Loucy (cell line): ENCODE measurements around the gene ALDH1A2.

Source experiments
- H2AFZ ChIP-seq: fragments of 200-600 bp; sonication (generic); 2 replicates; pipeline ENCODE4 v1.6.0; 2016; ENCODE audit warnings: antibody characterized with exemption, mild to moderate bottlenecking, low read length, moderate library complexity
- H3F3A ChIP-seq: fragments of 200-600 bp; 2 replicates; pipeline ENCODE4 v1.6.0; 2016; ENCODE audit warnings: antibody characterized with exemption, low read depth, mild to moderate bottlenecking
- H3K27me3 ChIP-seq: fragments of 200-600 bp; sonication (generic); 2 replicates; pipeline ENCODE4 v1.6.1; 2014; ENCODE audit warnings: low read length, mild to moderate bottlenecking; ENCODE audit not compliant: insufficient read depth, poor library complexity, severe bottlenecking
- H3K36me3 ChIP-seq: fragments of 200-600 bp; sonication (generic); 2 replicates; pipeline ENCODE4 v1.6.1; 2016; ENCODE audit warnings: low read length; ENCODE audit not compliant: insufficient read depth
- H3K4me1 ChIP-seq: fragments of 200-600 bp; sonication (generic); 2 replicates; pipeline ENCODE4 v1.5.1; 2014; ENCODE audit warnings: low read length, mild to moderate bottlenecking; ENCODE audit not compliant: insufficient read depth, poor library complexity, severe bottlenecking
- H3K4me2 ChIP-seq: fragments of 200-600 bp; sonication (generic); 2 replicates; pipeline ENCODE4 v1.6.0; 2014; ENCODE audit warnings: antibody characterized with exemption, low read length, low read depth, mild to moderate bottlenecking; ENCODE audit not compliant: poor library complexity, severe bottlenecking
- H3K4me3 ChIP-seq: fragments of 200-600 bp; sonication (generic); 2 replicates; pipeline ENCODE4 v1.5.1; 2014; ENCODE audit warnings: low read length, mild to moderate bottlenecking, mixed read lengths; ENCODE audit not compliant: poor library complexity, severe bottlenecking
- H3K79me2 ChIP-seq: fragments of 200-600 bp; sonication (generic); 2 replicates; pipeline ENCODE4 v1.6.1; 2014; ENCODE audit warnings: low read length; ENCODE audit not compliant: insufficient read depth
- H3K9ac ChIP-seq: fragments of 200-600 bp; sonication (generic); 2 replicates; pipeline ENCODE4 v1.6.0; 2014; ENCODE audit warnings: mild to moderate bottlenecking, low read depth, low read length, moderate library complexity; ENCODE audit not compliant: poor library complexity, severe bottlenecking
- H3K9me2 ChIP-seq: fragments of 200-600 bp; sonication (generic); replicated peaks from 2 replicates; pipeline ENCODE4 v1.6.1; 2016; ENCODE audit warnings: low read depth, low read length, mixed read lengths
- H3K9me3 ChIP-seq: fragments of 200-600 bp; sonication (generic); 2 replicates; pipeline ENCODE4 v1.6.1; 2014; ENCODE audit warnings: mild to moderate bottlenecking, antibody characterized with exemption, low read length, low read depth; ENCODE audit not compliant: insufficient read depth
- H4K20me1 ChIP-seq: fragments of 200-600 bp; sonication (generic); 2 replicates; pipeline ENCODE4 v1.6.0; 2014; ENCODE audit warnings: antibody characterized with exemption, low read length, mild to moderate bottlenecking; ENCODE audit not compliant: insufficient read depth, poor library complexity, severe bottlenecking
- CTCF ChIP-seq: fragments of 200-600 bp; sonication (generic); conservative IDR thresholded peaks from 2 replicates; pipeline ENCODE4 v1.5.1; 2014; ENCODE audit warnings: mild to moderate bottlenecking, antibody characterized with exemption, low read length
- EZH2phosphoT487 ChIP-seq: fragments of 200-600 bp; IDR thresholded peaks from 2 replicates; pipeline ENCODE4 v1.6.1; 2018; ENCODE audit warnings: antibody characterized with exemption, mild to moderate bottlenecking, moderate library complexity, borderline replicate concordance

ALDH1A2 gene

GRCh38 chr15:58063614-58064013 is 1.9 kb downstream of the ALDH1A2 start:
- Histone ChIP-seq H3K9ac (no peak overlapping the region), H3K27me3 (peaks cover 55% of the 10 kb centered on the region), H3K4me3 (no peak overlapping the region), H3K9me3 (no peaks in the 10 kb centered on the region), H3F3A (no peaks in the 10 kb centered on the region), H3K4me2 (no peak overlapping the region), H3K36me3 (no peaks in the 10 kb centered on the region), H3K79me2 (no peaks in the 10 kb centered on the region), H3K9me2 (no peaks in the 10 kb centered on the region), H4K20me1 (no peaks in the 10 kb centered on the region), H2AFZ (no peak overlapping the region), H3K4me1 (no peaks in the 10 kb centered on the region)
- TF ChIP-seq EZH2phosphoT487 (no peak), CTCF (no peak)

- no peaks in the 10 kb centered on the region for H3F3A ChIP-seq
- no peaks in the 10 kb centered on the region for H3K36me3 ChIP-seq
- H2AFZ ChIP-seq = no peak overlapping the region
- no peaks in the 10 kb centered on the region for H4K20me1 ChIP-seq
- no peak overlapping the region for H3K4me3 ChIP-seq
- no peaks in the 10 kb centered on the region for H3K9me2 ChIP-seq
- H3K79me2 ChIP-seq = no peaks in the 10 kb centered on the region
- H3K27me3 ChIP-seq = peaks cover 55% of the 10 kb centered on the region
- H3K4me1 ChIP-seq = no peaks in the 10 kb centered on the region
- no peak overlapping the region for H3K9ac ChIP-seq
- no peak for TF ChIP-seq CTCF
- no peak for TF ChIP-seq EZH2phosphoT487
- H3K4me2 ChIP-seq = no peak overlapping the region
- no peaks in the 10 kb centered on the region for H3K9me3 ChIP-seq
Observed at GRCh38 chr15:58062983-58063382, 2.5 kb downstream of the ALDH1A2 start.

- Histone ChIP-seq H3K9me2 (no peaks in the 10 kb centered on the region), H3K9ac (no peak overlapping the region), H3K9me3 (no peaks in the 10 kb centered on the region), H3K4me3 (no peak overlapping the region), H3K4me1 (no peaks in the 10 kb centered on the region), H3K36me3 (no peaks in the 10 kb centered on the region), H3K79me2 (no peaks in the 10 kb centered on the region), H2AFZ (no peak overlapping the region), H3K4me2 (no peak overlapping the region), H4K20me1 (no peaks in the 10 kb centered on the region), H3F3A (no peaks in the 10 kb centered on the region), H3K27me3 (peaks cover 51% of the 10 kb centered on the region)
- no peak for TF ChIP-seq CTCF
- TF ChIP-seq EZH2phosphoT487 = no peak
Observed at GRCh38 chr15:58062175-58062574, 3.3 kb downstream of the ALDH1A2 start.
